ENCODE results near the gene DPEP1. TPM values are rescaled to one million over a fixed set of nuclear protein-coding genes. Genes with fewer than 3 reads are reported as not detected.

Gene DPEP1
- total and polyA plus RNA-seq, 2 donors (not counting 3 experiments of a cell fraction or from before 2014, with no cell fraction given): 0.37 to 0.44 TPM

GRCh38 chr16:89612415-89613166, 851 bp upstream of the DPEP1 start:
- CTCF ChIA-PET: interaction anchor here (3.4 to 4.1 kb wide), 2 partner anchors 11 to 20 kb away, joined by 18 to 48 read pairs; no protein-coding TSS in a partner anchor
- FAIRE-seq: no peak
- POLR2A ChIA-PET: interaction anchor here (0.5 kb wide), 1 partner anchor 40 kb away, joined by 8 read pairs; no protein-coding TSS in a partner anchor

More at GRCh38 chr16:89612415-89613166, 851 bp upstream of the DPEP1 start:
- Histone ChIP-seq H3K36me3 (ENCODE audit: control insufficient read depth in 2 of 2, extremely low read depth in 1 of 2, insufficient read depth in 2 of 2, low read length in 2 of 2) (no peaks in the 10 kb centered on the region), H4K20me1 (replicated peaks; ENCODE audit: control insufficient read depth, extremely low read depth, insufficient read depth, low read length) (no peaks in the 10 kb centered on the region), H3K27me3 (ENCODE audit: control insufficient read depth in 2 of 2, insufficient read depth in 2 of 2, low read length in 2 of 2) (no peaks in the 10 kb centered on the region), H3K27ac (ENCODE audit: insufficient read depth, low read depth, low read length) (no peak overlapping the region), H3K4me1 (ENCODE audit: control insufficient read depth, extremely low read depth, insufficient read depth, low read length) (peaks cover 2% of the 10 kb centered on the region), H2AFZ (ENCODE audit: low read depth, low read length) (no peak overlapping the region), H3K9me1 (replicated peaks; ENCODE audit: control insufficient read depth, extremely low read depth, insufficient read depth, low read length) (no peaks in the 10 kb centered on the region), H3K4me3 (replicated peaks in 1 of 3; ENCODE audit: insufficient read depth in 1 of 3, low read depth in 1 of 3, low read length in 3 of 3) (no peak overlapping the region), H3K79me2 (ENCODE audit: control insufficient read depth, insufficient read depth, low read length) (no peaks in the 10 kb centered on the region), H3K4me2 (ENCODE audit: insufficient read depth, low read length) (no peak overlapping the region), H3K9me3 (replicated peaks; ENCODE audit: control insufficient read depth, insufficient read depth, low read length) (no peaks in the 10 kb centered on the region), H3K9ac (replicated peaks; ENCODE audit: extremely low read depth, insufficient read depth, low read length) (no peak overlapping the region)
- no peak for DNase-seq (ENCODE audit: low read depth, low spot score)
- TF ChIP-seq, protein P1, sequence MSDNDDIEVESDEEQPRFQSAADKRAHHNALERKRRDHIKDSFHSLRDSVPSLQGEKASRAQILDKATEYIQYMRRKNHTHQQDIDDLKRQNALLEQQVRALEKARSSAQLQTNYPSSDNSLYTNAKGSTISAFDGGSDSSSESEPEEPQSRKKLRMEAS (IDR thresholded peaks at IDR 0.05; ENCODE audit: insufficient read depth, insufficient read length): no peak
- TF ChIP-seq EZH2 (IDR thresholded peaks at IDR 0.05; ENCODE audit: borderline replicate concordance, low read depth, low read length, severe bottlenecking): no peak
- no peak for TF ChIP-seq POLR2AphosphoS5 (IDR thresholded peaks at IDR 0.05; ENCODE audit: insufficient read depth, low read depth, low read length)
- TF ChIP-seq MYC (IDR thresholded peaks at IDR 0.05; ENCODE audit: low read depth, low read length): no peak
- TF ChIP-seq FOS (IDR thresholded peaks at IDR 0.05; ENCODE audit: borderline replicate concordance, insufficient read depth, low read length): no peak
- TF ChIP-seq POLR2A (IDR thresholded peaks at IDR 0.05; ENCODE audit: low read depth, low read length): no peak
- no peak for TF ChIP-seq JUN (IDR thresholded peaks at IDR 0.05; ENCODE audit: borderline replicate concordance, insufficient read depth, insufficient read length, low read depth)
- no peak for TF ChIP-seq CTCF (IDR thresholded peaks at IDR 0.05; ENCODE audit: extremely low read depth in 1 of 2, insufficient read depth in 1 of 2, low read depth in 1 of 2, low read length in 2 of 2)
- TF ChIP-seq GATA2 (IDR thresholded peaks at IDR 0.05; ENCODE audit: insufficient read depth, insufficient read length, low read depth, low read length): no peak
- intact Hi-C loops (cut with micrococcal nuclease) (no loop called here), dilution Hi-C loops (cut with MboI; ENCODE audit: extremely low pct_ligation_motif_present, low sequenced_read_pairs) (no loop called here)
- no TSS peak for BruUV-seq (replicated peaks)

Data from endothelial cell of umbilical vein (primary cell).